HG02763 (cell line): Measurements from ENCODE around the gene TFF3.

Experiments
- ATAC-seq: cut with Tn5 transposase; IDR thresholded peaks from one replicate; pipeline ENCODE4 v1.9.1; 2021; ENCODE audit warnings: mild to moderate bottlenecking, moderate library complexity; ENCODE audit not compliant: unreplicated experiment

TFF3 gene

DNA sequence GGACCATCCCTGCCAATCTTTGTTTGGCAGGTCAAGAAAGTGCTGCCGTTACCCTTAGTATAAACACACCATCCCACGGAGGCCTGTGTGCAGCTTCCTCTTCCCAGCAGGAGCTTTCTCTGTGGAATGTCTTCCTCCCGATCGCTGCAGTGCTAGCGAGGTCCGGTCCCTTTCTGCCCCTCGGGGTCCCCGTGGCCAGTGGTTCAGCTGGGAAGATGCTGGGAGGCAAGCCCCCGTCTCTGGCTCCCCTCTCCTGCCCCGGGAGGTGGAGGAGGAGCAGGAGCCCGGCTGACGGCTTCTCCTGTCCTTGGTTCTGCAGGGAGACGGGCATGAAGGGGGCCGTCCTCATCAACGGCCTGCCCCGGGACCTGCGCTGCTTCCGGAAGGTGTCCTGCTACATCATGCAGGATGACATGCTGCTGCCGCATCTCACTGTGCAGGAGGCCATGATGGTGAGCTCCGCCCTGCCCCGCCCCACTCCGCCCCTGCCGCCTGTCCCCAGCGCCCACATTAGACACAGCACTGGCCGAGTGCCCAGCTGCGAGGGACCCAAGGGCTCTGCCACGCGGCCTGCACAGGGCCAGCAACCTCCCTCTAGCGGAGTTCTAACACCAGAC is 42.1 kb downstream of the TFF3 start:
- ATAC-seq: no peak

GRCh38 chr21:42272109-42272962 is 42.9 kb downstream of the TFF3 start:
- ATAC-seq: no peak

DNA sequence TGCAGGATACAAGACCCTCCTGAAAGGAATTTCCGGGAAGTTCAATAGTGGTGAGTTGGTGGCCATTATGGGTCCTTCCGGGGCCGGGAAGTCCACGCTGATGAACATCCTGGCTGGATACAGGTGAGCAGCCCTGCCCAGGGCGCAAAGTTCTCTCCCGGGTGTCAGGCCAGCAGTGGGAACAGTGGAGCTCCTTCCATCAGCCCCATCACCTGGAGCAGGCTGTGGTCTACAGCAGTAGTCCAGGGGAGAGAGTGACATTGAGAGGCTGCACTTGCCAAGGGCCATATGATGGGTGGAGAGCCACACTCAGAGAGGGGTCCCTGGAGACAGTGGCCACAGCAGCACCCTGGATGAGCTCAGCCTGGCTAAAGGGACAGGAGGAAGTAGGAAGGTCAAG is 44.1 kb downstream of the TFF3 start:
- no peak for ATAC-seq

DNA sequence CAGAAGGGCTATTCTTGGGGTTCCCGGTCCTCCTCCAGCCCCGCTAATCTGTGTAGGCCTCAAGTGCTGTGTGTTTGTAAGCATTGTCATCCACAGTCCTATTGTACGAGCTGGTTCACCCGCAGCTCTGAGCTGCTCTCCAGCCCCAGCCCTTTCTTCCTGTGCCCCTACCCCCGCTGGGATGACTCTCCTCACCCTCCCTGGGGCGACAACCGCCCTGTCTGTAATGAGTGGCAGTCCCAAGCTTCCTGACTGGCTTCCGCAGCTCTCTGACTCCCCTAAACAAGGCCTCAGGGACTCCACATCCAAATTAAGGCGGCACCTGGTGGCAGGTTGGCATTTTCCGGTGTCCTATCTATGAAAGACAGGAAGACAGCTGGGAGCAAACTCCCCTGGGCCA is 45.8 kb downstream of the TFF3 start:
- no peak for ATAC-seq

DNA sequence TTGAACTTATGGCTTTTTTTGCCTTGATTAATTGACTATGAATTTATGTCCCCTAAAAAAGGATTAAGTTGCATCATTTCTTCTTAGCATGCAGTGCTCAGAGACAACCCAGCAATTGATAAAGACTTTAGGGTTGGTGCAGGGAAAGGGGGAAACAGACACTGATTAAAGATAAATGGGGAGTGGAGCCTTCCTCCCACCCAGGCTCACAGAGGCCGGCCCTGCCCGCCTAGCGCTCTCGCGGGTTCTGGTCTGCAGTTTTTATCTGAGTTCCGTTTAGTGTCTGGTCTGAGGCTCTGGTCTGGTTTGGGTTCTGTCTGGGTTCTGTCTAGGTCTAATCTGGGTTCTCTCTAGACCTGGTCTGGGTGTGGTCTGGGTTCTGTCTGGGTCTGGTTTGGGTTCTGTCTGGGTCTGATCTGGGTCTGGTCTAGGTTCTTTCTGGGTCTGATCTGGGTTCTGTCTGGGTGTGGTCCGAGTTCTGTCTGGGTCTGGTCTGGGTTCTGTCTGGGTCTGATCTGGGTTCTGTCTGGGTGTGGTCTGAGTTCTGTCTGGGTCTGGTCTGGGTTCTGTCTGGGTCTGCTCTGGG is 48.1 kb downstream of the TFF3 start:
- ATAC-seq: no peak

DNA sequence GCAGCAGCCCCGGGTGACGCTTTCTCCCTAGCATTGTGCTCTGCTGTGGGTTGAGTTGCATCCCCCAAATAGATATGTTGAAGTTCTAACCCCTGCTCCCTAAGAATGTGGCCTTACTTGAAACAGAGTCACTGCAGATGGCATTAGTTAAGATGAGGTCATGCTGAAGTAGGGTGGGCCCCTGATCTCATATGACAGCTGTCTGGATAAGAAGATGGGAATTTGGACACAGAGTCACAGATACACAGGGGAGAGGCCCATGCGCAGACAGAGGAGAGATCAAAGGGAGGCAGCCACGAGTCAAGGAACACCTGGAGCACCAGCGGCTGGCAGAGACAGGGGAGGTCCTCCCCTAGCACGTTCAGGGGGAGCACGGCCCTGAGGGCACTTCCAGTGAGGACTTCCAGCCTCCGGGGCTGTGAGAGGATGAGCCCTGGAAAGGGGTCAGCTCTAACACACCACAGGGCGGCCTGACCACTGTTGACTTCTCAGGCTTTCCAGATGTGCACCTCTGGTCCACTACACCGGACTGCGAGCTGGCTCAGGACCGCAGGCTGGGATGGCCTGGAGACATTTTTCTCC is 49.9 kb downstream of the TFF3 start:
- no peak for ATAC-seq

DNA sequence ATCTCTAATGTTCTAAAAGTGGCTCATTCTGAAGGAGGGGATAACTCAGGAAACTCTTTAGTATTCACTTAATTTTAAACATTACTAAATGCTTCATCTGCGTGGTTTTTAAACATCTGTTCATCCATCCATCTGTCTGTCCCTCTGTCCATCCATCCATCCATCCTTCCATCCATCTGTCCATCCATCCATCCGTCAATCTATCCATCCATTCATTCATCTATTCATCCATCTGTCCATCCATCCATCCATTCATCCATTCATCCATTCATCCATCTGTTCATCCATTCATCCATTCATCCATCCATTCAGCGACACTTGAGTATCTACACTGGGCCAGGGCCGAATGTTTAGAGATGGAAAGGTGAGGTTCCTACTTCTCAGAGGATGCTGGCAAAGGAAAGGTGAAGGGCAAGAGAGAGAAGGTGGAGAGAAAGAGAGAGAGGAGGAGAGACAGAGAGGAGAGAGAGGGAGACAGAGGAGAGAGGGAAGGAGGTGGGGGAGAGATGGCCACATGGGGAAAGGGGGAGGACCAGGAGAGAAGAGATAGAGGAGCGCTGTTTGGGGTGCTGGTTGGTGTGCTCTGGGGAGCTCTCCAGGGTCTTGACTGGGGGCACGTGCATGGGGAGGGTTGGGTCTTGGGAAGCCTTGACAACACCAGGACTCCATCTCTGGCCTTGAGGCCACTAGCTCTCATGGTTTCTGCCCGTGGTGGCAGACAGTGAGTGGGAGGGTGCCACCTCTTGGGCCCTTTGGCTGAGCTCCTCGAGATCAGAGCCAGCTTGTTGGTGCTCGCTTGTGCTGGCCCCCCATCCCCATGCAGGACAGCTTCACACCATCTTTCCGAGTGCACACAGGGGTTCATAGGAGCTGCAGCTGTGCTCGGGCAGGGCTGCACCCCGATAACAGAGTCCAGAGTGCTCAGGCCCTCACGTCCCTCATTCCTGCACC is 50.7 kb downstream of the TFF3 start:
- ATAC-seq: no peak

GRCh38 chr21:42263591-42264131 is 51.5 kb downstream of the TFF3 start:
- no peak for ATAC-seq

- ATAC-seq: no peak
Measured at GRCh38 chr21:42262831-42263231, 52.4 kb downstream of the TFF3 start.

DNA sequence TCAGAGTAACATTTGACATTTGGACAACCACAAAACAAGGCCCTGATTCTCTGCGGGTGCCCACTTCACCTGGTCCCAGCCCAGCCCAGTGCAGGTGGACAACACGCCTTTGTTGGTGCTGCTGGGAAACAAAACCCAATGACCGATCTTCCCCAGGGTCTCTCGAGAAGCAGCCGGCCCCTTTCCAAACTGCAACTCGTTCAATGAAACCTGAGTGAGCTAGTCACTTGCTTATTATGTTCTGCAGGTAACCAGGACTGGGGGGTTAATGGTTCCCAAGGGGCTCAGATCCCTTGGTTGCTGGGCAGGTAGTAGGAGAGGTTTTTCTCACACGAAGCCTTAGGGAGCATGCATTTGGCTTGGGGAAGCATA is 53.4 kb downstream of the TFF3 start:
- ATAC-seq: no peak
